ENCODE data around the gene ESYT2.
A peak's percentile ranks its signal among the peaks of the same experiment; 100 is the strongest.

The ESYT2 gene

GRCh38 chr7:158802535-158803366, 26.6 kb downstream of the ESYT2 start:
- no peak for DNase-seq (ENCODE audit: low spot score)

- DNase-seq (ENCODE audit: low spot score): no peak
These were observed 30.6 kb downstream of the ESYT2 start for GRCh38 chr7:158798741-158799140.

GRCh38 chr7:158796667-158797066, 32.6 kb downstream of the ESYT2 start:
- DNase-seq (ENCODE audit: low spot score): no peak

GRCh38 chr7:158795272-158795671, 34.0 kb downstream of the ESYT2 start:
- DNase-seq (ENCODE audit: low spot score): no peak

- DNase-seq (ENCODE audit: low spot score): no peak
These were observed 38.2 kb downstream of the ESYT2 start for GRCh38 chr7:158791107-158791506.

GRCh38 chr7:158789842-158790241, 39.5 kb downstream of the ESYT2 start:
- DNase-seq (ENCODE audit: low spot score): no peak

GRCh38 chr7:158786898-158787297, 42.4 kb downstream of the ESYT2 start:
- no peak for DNase-seq (ENCODE audit: low spot score)

GRCh38 chr7:158784270-158784669, 45.0 kb downstream of the ESYT2 start:
- no peak for DNase-seq (ENCODE audit: low spot score)

- no peak for DNase-seq (ENCODE audit: low spot score)
These were observed 45.7 kb downstream of the ESYT2 start for GRCh38 chr7:158783595-158783994.

GRCh38 chr7:158782761-158783401, 46.4 kb downstream of the ESYT2 start:
- DNase-seq (ENCODE audit: low spot score): peak; percentile 55

- no peak for DNase-seq (ENCODE audit: low spot score)
These were observed 47.2 kb downstream of the ESYT2 start for GRCh38 chr7:158781974-158782664.

- no peak for DNase-seq (ENCODE audit: low spot score)
These were observed 47.9 kb downstream of the ESYT2 start for GRCh38 chr7:158781217-158781973.

GRCh38 chr7:158779061-158780000, 50.0 kb downstream of the ESYT2 start:
- no peak for DNase-seq (ENCODE audit: low spot score)

GRCh38 chr7:158778471-158778870, 50.8 kb downstream of the ESYT2 start:
- no peak for DNase-seq (ENCODE audit: low spot score)

- DNase-seq (ENCODE audit: low spot score): no peak
These were observed 51.5 kb downstream of the ESYT2 start for GRCh38 chr7:158777793-158778192.

- DNase-seq (ENCODE audit: low spot score): no peak
These were observed 52.8 kb downstream of the ESYT2 start for GRCh38 chr7:158776474-158776873.

- no peak for DNase-seq (ENCODE audit: low spot score)
These were observed 54.4 kb downstream of the ESYT2 start for GRCh38 chr7:158774952-158775351.

GRCh38 chr7:158772916-158773315, 56.4 kb downstream of the ESYT2 start:
- DNase-seq (ENCODE audit: low spot score): peak; percentile 50

- DNase-seq (ENCODE audit: low spot score): no peak
These were observed 58.0 kb downstream of the ESYT2 start for GRCh38 chr7:158771213-158771834.

- DNase-seq (ENCODE audit: low spot score): no peak
These were observed 61.6 kb downstream of the ESYT2 start for GRCh38 chr7:158767707-158768106.
